K562 (cell line): Measurements from ENCODE around the gene PPIA.

Source experiments
- CEBPB ChIP-seq: fragments of 450-650 bp; IDR thresholded peaks from 2 replicates; pipeline ENCODE4 v1.6.1; 2016; ENCODE audit warnings: missing genetic modification characterization, missing compliant biosample characterization
- ETV6 ChIP-seq, 3 experiments: fragments of 150-350 bp in 1 of 3; sonication (generic) in 1 of 3; formaldehyde crosslinking in 1 of 3; IDR thresholded peaks; 2 replicates each; pipeline versions ENCODE4 v1.6.1 to v1.8.0; 2014 to 2022; ENCODE audit warnings: borderline replicate concordance in 2 of 3, low read depth in 2 of 3, antibody characterized with exemption in 1 of 3, low read length in 1 of 3, mild to moderate bottlenecking in 1 of 3, missing genetic modification reagents in 1 of 3
- KDM2B ChIP-seq: fragments of 250-450 bp; sonication (Bioruptor Pico); IDR thresholded peaks from 2 replicates; pipeline ENCODE4 v1.8.0; 2021; ENCODE audit warnings: mild to moderate bottlenecking, moderate library complexity
- MXI1 ChIP-seq: IDR thresholded peaks from 2 replicates; pipeline ENCODE4 v1.6.1; 2011; ENCODE audit warnings: low read depth, mild to moderate bottlenecking, improper control_type of control experiment, low read length
- USF2 ChIP-seq: sonication (generic); formaldehyde crosslinking; IDR thresholded peaks from 2 replicates; pipeline ENCODE4 v1.5.0; 2020; ENCODE audit warnings: missing genetic modification reagents
- ZBED1 ChIP-seq: IDR thresholded peaks from 2 replicates; pipeline ENCODE4 v1.6.1; 2014
- TF ChIP-seq, protein P1 (sequence below), 3 experiments: IDR thresholded peaks in 2 of 3; conservative IDR thresholded peaks in 1 of 3; 2 replicates each; pipeline ENCODE4 v1.5.1; 2011 to 2012; ENCODE audit warnings: low read length in 3 of 3, mild to moderate bottlenecking in 3 of 3, control low read depth in 2 of 3, improper control_type of control experiment in 1 of 3, inconsistent platforms in 1 of 3, low read depth in 1 of 3, mixed read lengths in 1 of 3, moderate library complexity in 1 of 3; ENCODE audit not compliant: insufficient read depth in 2 of 3

DNA sequence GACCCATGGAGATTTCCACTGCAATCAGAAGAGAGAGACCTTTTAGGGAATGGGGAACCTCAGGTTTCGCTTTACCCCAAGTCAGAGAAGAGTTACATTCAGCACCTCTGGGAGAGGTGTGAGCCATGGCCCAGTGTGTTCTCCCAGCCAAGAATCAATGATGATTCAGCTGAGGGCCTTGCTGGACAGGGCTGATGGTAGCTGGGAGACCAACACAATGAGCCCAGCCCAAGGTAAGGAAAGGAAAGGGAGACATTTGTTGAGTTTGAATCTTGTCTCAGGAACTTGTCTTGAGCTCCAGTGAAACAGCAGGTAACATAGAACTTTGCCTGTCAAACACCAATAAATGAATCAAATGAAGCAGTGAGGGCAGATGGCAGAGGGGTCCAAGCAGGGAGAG, 14.0 kb upstream of the PPIA start:
- TF ChIP-seq KDM2B (CRISPR knock-in tag): no peak
- no peak for TF ChIP-seq MXI1
- TF ChIP-seq, protein P1, sequence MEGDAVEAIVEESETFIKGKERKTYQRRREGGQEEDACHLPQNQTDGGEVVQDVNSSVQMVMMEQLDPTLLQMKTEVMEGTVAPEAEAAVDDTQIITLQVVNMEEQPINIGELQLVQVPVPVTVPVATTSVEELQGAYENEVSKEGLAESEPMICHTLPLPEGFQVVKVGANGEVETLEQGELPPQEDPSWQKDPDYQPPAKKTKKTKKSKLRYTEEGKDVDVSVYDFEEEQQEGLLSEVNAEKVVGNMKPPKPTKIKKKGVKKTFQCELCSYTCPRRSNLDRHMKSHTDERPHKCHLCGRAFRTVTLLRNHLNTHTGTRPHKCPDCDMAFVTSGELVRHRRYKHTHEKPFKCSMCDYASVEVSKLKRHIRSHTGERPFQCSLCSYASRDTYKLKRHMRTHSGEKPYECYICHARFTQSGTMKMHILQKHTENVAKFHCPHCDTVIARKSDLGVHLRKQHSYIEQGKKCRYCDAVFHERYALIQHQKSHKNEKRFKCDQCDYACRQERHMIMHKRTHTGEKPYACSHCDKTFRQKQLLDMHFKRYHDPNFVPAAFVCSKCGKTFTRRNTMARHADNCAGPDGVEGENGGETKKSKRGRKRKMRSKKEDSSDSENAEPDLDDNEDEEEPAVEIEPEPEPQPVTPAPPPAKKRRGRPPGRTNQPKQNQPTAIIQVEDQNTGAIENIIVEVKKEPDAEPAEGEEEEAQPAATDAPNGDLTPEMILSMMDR (IDR thresholded peaks at IDR 0.05 in 2 of 3, conservative IDR thresholded peaks at IDR 0.05 in 1 of 3; ENCODE audit: insufficient read depth in 2 of 3, low read depth in 1 of 3, low read length in 3 of 3): no peak
- TF ChIP-seq ETV6 (IDR thresholded peaks at IDR 0.05; ENCODE audit: borderline replicate concordance in 1 of 2, low read depth in 2 of 2, low read length in 1 of 2): no peak
- TF ChIP-seq ETV6 (CRISPR knock-in tag; IDR thresholded peaks at IDR 0.05; ENCODE audit: borderline replicate concordance): no peak
- TF ChIP-seq USF2 (CRISPR knock-in tag): no peak
- no peak for TF ChIP-seq CEBPB (tag)
- no peak for TF ChIP-seq ZBED1
